Transverse colon (tissue), 4 donors: Measurements from ENCODE around the gene PLXND1. TPM values are rescaled to one million over a fixed set of nuclear protein-coding genes. Genes with fewer than 3 reads are reported as not detected.

Source experiments
- DNase-seq: peaks from one replicate; pipeline ENCODE4 v3.0.0-alpha.2; 2019
- H3K27ac ChIP-seq, 4 donors: fragments of 200-600 bp; sonication (generic); 2 replicates each; pipeline ENCODE4 v1.5.1; 2016 to 2018; ENCODE audit warnings: inconsistent platforms in 4 of 4
- H3K27me3 ChIP-seq: fragments of 200-600 bp; sonication (generic); 2 replicates; pipeline ENCODE4 v1.5.1; 2017; ENCODE audit warnings: inconsistent platforms
- H3K36me3 ChIP-seq, 4 donors: fragments of 200-600 bp; sonication (generic); 2 replicates each; pipeline ENCODE4 v1.5.1; 2017 to 2019; ENCODE audit warnings: inconsistent platforms in 4 of 4
- H3K4me1 ChIP-seq, 4 donors: fragments of 200-600 bp; sonication (generic); 2 replicates each; pipeline ENCODE4 v1.5.1; 2017 to 2020; ENCODE audit warnings: inconsistent platforms in 4 of 4
- H3K4me3 ChIP-seq, 4 donors: fragments of 200-600 bp; sonication (generic); 1 replicate in 1 of 4; 2 replicates in 3 of 4; pipeline versions ENCODE4 v1.5.1 to v1.6.1; 2017 to 2019; ENCODE audit warnings: inconsistent platforms in 4 of 4
- H3K9me3 ChIP-seq, 2 donors: fragments of 200-600 bp; sonication (generic); 2 replicates each; pipeline ENCODE4 v1.5.1; 2017 to 2019; ENCODE audit warnings: inconsistent platforms in 2 of 2
- EP300 ChIP-seq: sonication (generic); formaldehyde crosslinking; IDR thresholded peaks from one replicate; pipeline ENCODE4 v1.6.1; 2017; ENCODE audit warnings: antibody characterized with exemption, low read depth
- POLR2A ChIP-seq: fragments of 450-650 bp; IDR thresholded peaks from one replicate; pipeline ENCODE4 v1.6.1; 2016; ENCODE audit warnings: antibody characterized with exemption, mild to moderate bottlenecking, moderate library complexity
- POLR2AphosphoS5 ChIP-seq, 3 donors: sonication (generic); formaldehyde crosslinking; IDR thresholded peaks; one replicate each; pipeline ENCODE4 v1.6.1; 2016; ENCODE audit warnings: antibody characterized with exemption in 3 of 3
- WGBS, 2 donors: methylation state at CpG; one replicate each; pipeline ENCODE4 v1.1.5; 2018; ENCODE audit warnings: low coverage in 1 of 2; 5-methylcytosine and 5-hydroxymethylcytosine counted together
- in situ Hi-C, 4 donors: fragments of 200-750 bp; cut with MboI; loops; one replicate each; pipeline versions ENCODE4 v1.15.0 to v1.15.1; 2017; ENCODE audit warnings: low sequenced_read_pairs in 3 of 4, low pct_ligation_motif_present in 1 of 4, low pct_unique_long_range_greater_than_20kb in 1 of 4
- intact Hi-C: fragments of 100-400 bp; cut with DNase I; formaldehyde crosslinking; loops from one replicate; pipeline ENCODE4 v1.15.1; 2023; ENCODE audit warnings: low total_unique reads
- total RNA-seq, 4 donors: library from RNA; depleted of rRNA; stranded (reverse); fragments of >200 nt; gene quantifications; one replicate each; pipeline ENCODE4 v1.1.0, GENCODE V29; 2016
- TF ChIP-seq, protein P1 (sequence below), 5 experiments: fragments of 200-600 bp in 3 of 5; fragments of 450-650 bp in 2 of 5; sonication (generic) in 3 of 5; IDR thresholded peaks; 1 replicate in 2 of 5; 2 replicates in 3 of 5; pipeline ENCODE4 v1.5.1; 2016 to 2017; ENCODE audit warnings: antibody characterized with exemption in 5 of 5, inconsistent platforms in 3 of 5, mild to moderate bottlenecking in 2 of 5, moderate library complexity in 1 of 5

The PLXND1 gene
- total RNA-seq, 4 donors from 2014 or later, result 26.4 to 71.8 (median 35.8) TPM

DNA sequence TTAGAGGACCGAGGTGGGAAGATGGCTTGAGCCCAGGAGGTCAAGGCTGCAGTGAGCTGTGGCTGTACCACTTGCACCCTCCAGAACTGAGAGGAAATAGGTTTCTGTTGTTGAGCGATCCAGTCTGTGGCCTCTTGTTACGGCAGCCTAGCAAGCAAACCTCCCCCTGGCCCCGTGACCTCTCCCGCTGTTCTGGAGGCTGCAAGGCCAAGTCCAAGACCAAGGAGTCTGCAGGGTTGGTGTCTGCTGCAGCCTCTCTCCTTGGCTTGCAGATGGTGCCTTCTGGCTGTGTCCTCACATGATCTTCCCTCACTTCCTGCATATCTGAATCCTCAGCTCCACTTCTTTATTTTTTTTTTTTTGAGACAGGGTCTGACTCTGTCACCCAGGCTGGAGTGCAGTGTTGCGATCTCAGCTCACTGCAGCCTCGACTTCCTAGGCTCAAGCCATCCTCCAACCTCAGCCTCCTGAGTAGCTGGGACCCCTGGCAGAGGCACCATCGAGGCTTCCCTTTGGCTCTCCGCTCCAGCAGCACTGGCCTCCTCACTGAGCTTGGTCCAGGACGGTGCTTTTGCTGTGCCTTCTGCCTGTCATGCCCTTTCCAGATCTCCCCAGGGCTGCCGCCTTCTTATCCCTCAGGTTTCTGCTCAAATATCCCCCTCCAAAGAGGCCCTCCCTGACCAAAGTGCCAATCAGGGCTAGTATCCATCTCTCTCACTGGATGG, 18.0 kb upstream of the PLXND1 start:
- H3K4me1 ChIP-seq, result peaks cover 28 to 63% (median 46%) of the 10 kb centered on the region in 4 donors
- DNase-seq, result no peak
- intact Hi-C loops, result loop anchor here (10.0 kb wide), 1 partner anchor 310 kb away; no protein-coding TSS in a partner anchor

DNA sequence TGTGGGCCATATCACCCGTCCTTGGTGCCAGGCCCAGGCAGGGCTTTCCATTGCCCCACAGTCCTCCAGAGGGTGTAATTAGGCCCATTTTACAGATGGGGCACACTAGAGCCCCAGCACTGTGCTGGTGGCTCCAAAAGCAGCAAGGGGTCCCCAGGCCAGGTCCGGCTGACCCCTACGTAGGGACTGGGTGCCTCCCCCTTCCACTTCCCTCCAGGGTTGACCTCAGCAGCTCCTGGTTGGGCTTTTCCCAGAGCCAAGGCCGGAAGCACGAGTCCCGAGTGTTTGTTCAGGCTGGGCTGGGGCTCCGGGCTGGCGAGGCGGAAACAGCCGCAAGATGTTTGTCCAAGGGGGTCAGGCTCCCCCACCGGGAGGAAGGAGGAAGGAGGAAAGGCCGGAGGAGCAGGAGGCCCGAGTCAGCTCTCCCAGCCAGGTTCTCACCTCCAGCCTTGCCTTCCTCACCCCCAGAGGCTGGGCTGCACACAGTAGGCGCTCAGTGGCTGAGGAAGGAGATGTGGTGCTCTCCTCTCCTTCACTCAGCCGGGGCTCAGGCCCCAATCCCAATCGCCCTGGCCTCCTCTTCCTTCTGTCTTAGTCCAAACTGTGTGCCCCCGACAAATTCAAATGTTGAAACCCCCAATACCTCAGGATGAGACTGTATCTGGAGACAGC, 17.1 kb upstream of the PLXND1 start:
- in situ Hi-C loops, result no loop called here
- peak; percentile 69 for DNase-seq
- H3K36me3 ChIP-seq, result no peaks in the 10 kb centered on the region
- peak overlapping the region; percentile 95 to 100 (median 99) for H3K27ac ChIP-seq
- intact Hi-C loops, result loop anchor here (10.0 kb wide), 1 partner anchor 311 kb away; no protein-coding TSS in a partner anchor
- no peak overlapping the region for H3K4me3 ChIP-seq
- no peaks in the 10 kb centered on the region for H3K27me3 ChIP-seq
- H3K4me1 ChIP-seq, result peaks cover 28 to 66% (median 46%) of the 10 kb centered on the region in 4 donors
- no peaks in the 10 kb centered on the region for H3K9me3 ChIP-seq
- no peak for TF ChIP-seq POLR2A
- TF ChIP-seq POLR2AphosphoS5 (IDR thresholded peaks at IDR 0.05), result peak in 2 of 3 donors; percentile 19 to 32
- WGBS, 2 donors, result 49% methylated on average over 16 of the region's 17 CpGs; no CpG with 5 or more reads in 1 of the 2 donors

More for the DNA sequence above, 18.0 kb upstream of the PLXND1 start:
- H3K27ac ChIP-seq, result peak overlapping the region; percentile 95 to 100 (median 99)
- in situ Hi-C loops, result loop anchor here in 2 of 4 donors (25.0 kb wide), 2 partner anchors 137 to 313 kb away; no protein-coding TSS in a partner anchor
- TF ChIP-seq, protein P1, sequence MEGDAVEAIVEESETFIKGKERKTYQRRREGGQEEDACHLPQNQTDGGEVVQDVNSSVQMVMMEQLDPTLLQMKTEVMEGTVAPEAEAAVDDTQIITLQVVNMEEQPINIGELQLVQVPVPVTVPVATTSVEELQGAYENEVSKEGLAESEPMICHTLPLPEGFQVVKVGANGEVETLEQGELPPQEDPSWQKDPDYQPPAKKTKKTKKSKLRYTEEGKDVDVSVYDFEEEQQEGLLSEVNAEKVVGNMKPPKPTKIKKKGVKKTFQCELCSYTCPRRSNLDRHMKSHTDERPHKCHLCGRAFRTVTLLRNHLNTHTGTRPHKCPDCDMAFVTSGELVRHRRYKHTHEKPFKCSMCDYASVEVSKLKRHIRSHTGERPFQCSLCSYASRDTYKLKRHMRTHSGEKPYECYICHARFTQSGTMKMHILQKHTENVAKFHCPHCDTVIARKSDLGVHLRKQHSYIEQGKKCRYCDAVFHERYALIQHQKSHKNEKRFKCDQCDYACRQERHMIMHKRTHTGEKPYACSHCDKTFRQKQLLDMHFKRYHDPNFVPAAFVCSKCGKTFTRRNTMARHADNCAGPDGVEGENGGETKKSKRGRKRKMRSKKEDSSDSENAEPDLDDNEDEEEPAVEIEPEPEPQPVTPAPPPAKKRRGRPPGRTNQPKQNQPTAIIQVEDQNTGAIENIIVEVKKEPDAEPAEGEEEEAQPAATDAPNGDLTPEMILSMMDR (IDR thresholded peaks at IDR 0.05), result no peak
- no peak for TF ChIP-seq POLR2AphosphoS5 (IDR thresholded peaks at IDR 0.05)
- no peak for TF ChIP-seq EP300
- no peak for TF ChIP-seq POLR2A
- H3K27me3 ChIP-seq, result no peaks in the 10 kb centered on the region
- H3K4me3 ChIP-seq, result no peak overlapping the region
- WGBS, 2 donors, result 70% methylated on average over 11 of the region's 11 CpGs; no CpG with 5 or more reads in 1 of the 2 donors
- H3K36me3 ChIP-seq, result no peaks in the 10 kb centered on the region
- H3K9me3 ChIP-seq, result no peaks in the 10 kb centered on the region

DNA sequence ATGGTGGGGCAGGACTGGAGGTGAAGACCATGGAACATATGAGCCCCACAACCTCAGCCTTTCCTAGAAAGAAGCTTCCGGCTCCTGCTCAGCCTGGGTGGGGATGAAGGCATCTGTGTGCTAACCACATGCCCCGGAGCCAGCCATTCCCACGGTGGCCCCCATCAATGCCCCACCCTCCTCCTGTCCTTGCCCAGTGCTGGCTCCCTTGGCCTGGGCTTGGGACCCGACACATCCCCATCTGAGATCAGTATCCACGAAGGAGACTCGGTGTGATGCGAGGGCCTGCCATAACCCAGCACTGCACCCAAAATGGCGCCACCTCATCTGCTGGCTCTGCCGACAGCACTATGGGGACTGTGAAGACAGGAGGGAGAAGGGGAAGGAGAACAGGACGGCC, 16.5 kb upstream of the PLXND1 start:
- no peak overlapping the region for H3K4me3 ChIP-seq
- peak overlapping the region; percentile 95 to 100 (median 99) for H3K27ac ChIP-seq
- intact Hi-C loops (loop anchor here (10.0 kb wide), 1 partner anchor 312 kb away; no protein-coding TSS in a partner anchor), in situ Hi-C loops (no loop called here)
- TF ChIP-seq POLR2AphosphoS5 (IDR thresholded peaks at IDR 0.05), result no peak
- TF ChIP-seq, protein P1 (IDR thresholded peaks at IDR 0.05), result no peak
- no peak for TF ChIP-seq POLR2A
- no peak for TF ChIP-seq EP300
- no peak for DNase-seq
- no peaks in the 10 kb centered on the region for H3K36me3 ChIP-seq
- H3K4me1 ChIP-seq, result peaks cover 23 to 60% (median 43%) of the 10 kb centered on the region in 4 donors
- H3K9me3 ChIP-seq, result no peaks in the 10 kb centered on the region
- WGBS, 2 donors, result 89% methylated on average over 10 of the region's 10 CpGs; no CpG with 5 or more reads in 1 of the 2 donors
- no peaks in the 10 kb centered on the region for H3K27me3 ChIP-seq

GRCh38 chr3:129622226-129622874, 15.9 kb upstream of the PLXND1 start:
- in situ Hi-C loops, result no loop called here
- 50 to 80% methylated on average over 1 to 12 of the region's 12 CpGs for WGBS, 2 donors
- DNase-seq, result no peak
- TF ChIP-seq EP300, result no peak
- no peak for TF ChIP-seq POLR2AphosphoS5 (IDR thresholded peaks at IDR 0.05)
- TF ChIP-seq POLR2A, result no peak
- TF ChIP-seq, protein P1 (IDR thresholded peaks at IDR 0.05), result no peak
- intact Hi-C loops, result loop anchor here (10.0 kb wide), 1 partner anchor 312 kb away; no protein-coding TSS in a partner anchor
- no peak overlapping the region for H3K4me3 ChIP-seq
- no peaks in the 10 kb centered on the region for H3K36me3 ChIP-seq
- no peaks in the 10 kb centered on the region for H3K27me3 ChIP-seq
- peaks cover 22 to 54% (median 40%) of the 10 kb centered on the region in 4 donors for H3K4me1 ChIP-seq
- H3K9me3 ChIP-seq, result no peaks in the 10 kb centered on the region
- H3K27ac ChIP-seq, result peak overlapping the region in 3 of 4 donors; percentile 95 to 100 (median 98)
